K562 (cell line): ENCODE measurements around the gene PLTP. TPM values are rescaled to one million over a fixed set of nuclear protein-coding genes. Genes with fewer than 3 reads are reported as not detected.
A peak's percentile ranks its signal among the peaks of the same experiment; 100 is the strongest.

Experiments
- ARHGAP35 ChIP-seq: fragments of 450-650 bp; IDR thresholded peaks from 2 replicates; pipeline ENCODE4 v1.6.1; 2018; ENCODE audit not compliant: partially characterized antibody
- CREM ChIP-seq: IDR thresholded peaks from 2 replicates; pipeline ENCODE4 v1.6.1; 2014; ENCODE audit warnings: antibody characterized with exemption, low read depth
- CSDE1 ChIP-seq, 2 experiments: fragments of 450-650 bp; IDR thresholded peaks; 2 replicates each; pipeline ENCODE4 v1.6.1; 2016; ENCODE audit warnings: mild to moderate bottlenecking in 1 of 2
- ELF4 ChIP-seq: fragments of 450-650 bp; formaldehyde crosslinking; IDR thresholded peaks from 2 replicates; pipeline ENCODE4 v1.4.0; 2022; ENCODE audit warnings: missing genetic modification characterization
- FOSL1 ChIP-seq: fragments of 200-800 bp; sonication (Bioruptor generic); conservative IDR thresholded peaks from 2 replicates; pipeline ENCODE4 v1.6.1; 2016; ENCODE audit warnings: missing genetic modification characterization, missing compliant biosample characterization
- FOXJ3 ChIP-seq: sonication (generic); formaldehyde crosslinking; IDR thresholded peaks from 2 replicates; pipeline ENCODE4 v1.4.0; 2020; ENCODE audit warnings: mild to moderate bottlenecking, missing genetic modification reagents
- GABPA ChIP-seq: fragments of 200-800 bp; sonication (Bioruptor generic); conservative IDR thresholded peaks from 2 replicates; pipeline ENCODE4 v1.6.1; 2016; ENCODE audit warnings: low read depth, missing genetic modification characterization, missing compliant biosample characterization
- GATA2 ChIP-seq: sonication (generic); formaldehyde crosslinking; IDR thresholded peaks from 2 replicates; pipeline ENCODE4 v1.4.0; 2020; ENCODE audit warnings: mild to moderate bottlenecking, missing genetic modification reagents
- KAT2B ChIP-seq: IDR thresholded peaks from one replicate; pipeline ENCODE4 v1.6.1; 2012; ENCODE audit warnings: low read depth, mild to moderate bottlenecking, control low read depth, inconsistent platforms, low read length, moderate library complexity
- KLF10 ChIP-seq: fragments of 250-450 bp; sonication (Bioruptor Pico); IDR thresholded peaks from 2 replicates; pipeline ENCODE4 v1.6.1; 2021; ENCODE audit warnings: matching md5 sums
- MEIS2 ChIP-seq: fragments of 450-650 bp; IDR thresholded peaks from 2 replicates; pipeline ENCODE4 v1.6.1; 2014; ENCODE audit warnings: mild to moderate bottlenecking; ENCODE audit not compliant: partially characterized antibody
- NFYB ChIP-seq: IDR thresholded peaks from 2 replicates; pipeline ENCODE4 v1.6.1; 2011; ENCODE audit warnings: mild to moderate bottlenecking, moderate library complexity; ENCODE audit not compliant: insufficient read length; ENCODE audit errors: extremely low read depth
- NR1H2 ChIP-seq: sonication (generic); formaldehyde crosslinking; IDR thresholded peaks from 2 replicates; pipeline ENCODE4 v1.4.0; 2020; ENCODE audit warnings: mild to moderate bottlenecking, missing genetic modification reagents
- PML ChIP-seq: IDR thresholded peaks from 2 replicates; pipeline ENCODE4 v1.6.1; 2012; ENCODE audit warnings: low read length, inconsistent platforms
- RNF2 ChIP-seq: sonication (generic); IDR thresholded peaks from 2 replicates; pipeline ENCODE4 v1.6.1; 2016
- SRF ChIP-seq, 2 experiments: fragments of 250-450, 450-650 bp in 1 of 2; sonication (Bioruptor Pico) in 1 of 2; sonication (generic) in 1 of 2; formaldehyde crosslinking; IDR thresholded peaks; 2 replicates each; pipeline versions ENCODE4 v1.5.0 to v1.5.1; 2020 to 2022; ENCODE audit warnings: mild to moderate bottlenecking in 1 of 2, missing genetic modification reagents in 1 of 2
- TAF1 ChIP-seq: IDR thresholded peaks from 2 replicates; pipeline ENCODE4 v1.6.1; 2011; ENCODE audit warnings: mild to moderate bottlenecking, low read length, moderate library complexity; ENCODE audit not compliant: insufficient read depth, control insufficient read depth, severe bottlenecking; ENCODE audit errors: extremely low read depth
- TEAD4 ChIP-seq, 2 experiments: sonication (generic) in 1 of 2; formaldehyde crosslinking in 1 of 2; IDR thresholded peaks; 2 replicates each; pipeline versions ENCODE4 v1.6.1 to v1.8.0; 2012 to 2022; ENCODE audit warnings: borderline replicate concordance in 1 of 2, inconsistent platforms in 1 of 2, low read length in 1 of 2, mild to moderate bottlenecking in 1 of 2, missing genetic modification reagents in 1 of 2
- TGIF2 ChIP-seq: sonication (generic); formaldehyde crosslinking; IDR thresholded peaks from 2 replicates; pipeline ENCODE4 v1.8.1; 2022; ENCODE audit warnings: mild to moderate bottlenecking, missing genetic modification reagents, moderate library complexity
- XRCC4 ChIP-seq: IDR thresholded peaks from one replicate; pipeline ENCODE4 v1.6.1; 2011; ENCODE audit not compliant: insufficient read depth, insufficient read length; ENCODE audit errors: extremely low read depth
- ZNF57 ChIP-seq: fragments of 450-650 bp; formaldehyde crosslinking; IDR thresholded peaks from 2 replicates; pipeline ENCODE4 v1.4.0; 2020; ENCODE audit warnings: mild to moderate bottlenecking, moderate library complexity
- polyA plus RNA-seq, 8 experiments: library from polyadenylated mRNA; depleted of rRNA in 4 of 8; stranded (reverse) in 5 of 8; unstranded in 3 of 8; fragments of >200 nt; fragmentation: Nextera tagmentation in 2 of 8; fragmentation: Illumina TruSeq in 1 of 8; extraction: Ambion mirVana in 2 of 8; extraction: Trizol in 1 of 8; gene quantifications; 2 replicates each; pipeline versions ENCODE4 v1.2.1 to v1.2.3, GENCODE V29; 2011 to 2014; ENCODE audit warnings: inconsistent platforms in 1 of 8, missing spikeins in 1 of 8
- total RNA-seq, 7 experiments: library from RNA; depleted of rRNA in 6 of 7; stranded (reverse); fragments of >200 nt in 6 of 7; fragmentation: Illumina TruSeq in 2 of 7; extraction: Trizol in 2 of 7; gene quantifications; 2 replicates each; pipeline versions ENCODE4 v1.2.1 to v1.2.3, GENCODE V29; 2011 to 2021; ENCODE audit warnings: low replicate concordance in 1 of 7
- TF ChIP-seq, protein P1 (sequence below): fragments of 450-650 bp; formaldehyde crosslinking; IDR thresholded peaks from 2 replicates; pipeline ENCODE4 v1.4.0; 2020; ENCODE audit warnings: mild to moderate bottlenecking, moderate library complexity
- TF ChIP-seq, protein P2 (sequence below): fragments of 250-450 bp; sonication (Bioruptor Pico); IDR thresholded peaks from 2 replicates; pipeline ENCODE4 v1.4.0; 2020; ENCODE audit warnings: mild to moderate bottlenecking
- TF ChIP-seq, protein P3 (sequence below): fragments of 450-650 bp; formaldehyde crosslinking; IDR thresholded peaks from 2 replicates; pipeline ENCODE4 v1.4.0; 2022; ENCODE audit warnings: mild to moderate bottlenecking, moderate library complexity

The PLTP gene
- total and polyA plus RNA-seq, 9 of the 15 experiments (the other 6 are each of a cell fraction or from before 2014, with no cell fraction given), result 2.8 to 29.3 (median 17.6) TPM

DNA sequence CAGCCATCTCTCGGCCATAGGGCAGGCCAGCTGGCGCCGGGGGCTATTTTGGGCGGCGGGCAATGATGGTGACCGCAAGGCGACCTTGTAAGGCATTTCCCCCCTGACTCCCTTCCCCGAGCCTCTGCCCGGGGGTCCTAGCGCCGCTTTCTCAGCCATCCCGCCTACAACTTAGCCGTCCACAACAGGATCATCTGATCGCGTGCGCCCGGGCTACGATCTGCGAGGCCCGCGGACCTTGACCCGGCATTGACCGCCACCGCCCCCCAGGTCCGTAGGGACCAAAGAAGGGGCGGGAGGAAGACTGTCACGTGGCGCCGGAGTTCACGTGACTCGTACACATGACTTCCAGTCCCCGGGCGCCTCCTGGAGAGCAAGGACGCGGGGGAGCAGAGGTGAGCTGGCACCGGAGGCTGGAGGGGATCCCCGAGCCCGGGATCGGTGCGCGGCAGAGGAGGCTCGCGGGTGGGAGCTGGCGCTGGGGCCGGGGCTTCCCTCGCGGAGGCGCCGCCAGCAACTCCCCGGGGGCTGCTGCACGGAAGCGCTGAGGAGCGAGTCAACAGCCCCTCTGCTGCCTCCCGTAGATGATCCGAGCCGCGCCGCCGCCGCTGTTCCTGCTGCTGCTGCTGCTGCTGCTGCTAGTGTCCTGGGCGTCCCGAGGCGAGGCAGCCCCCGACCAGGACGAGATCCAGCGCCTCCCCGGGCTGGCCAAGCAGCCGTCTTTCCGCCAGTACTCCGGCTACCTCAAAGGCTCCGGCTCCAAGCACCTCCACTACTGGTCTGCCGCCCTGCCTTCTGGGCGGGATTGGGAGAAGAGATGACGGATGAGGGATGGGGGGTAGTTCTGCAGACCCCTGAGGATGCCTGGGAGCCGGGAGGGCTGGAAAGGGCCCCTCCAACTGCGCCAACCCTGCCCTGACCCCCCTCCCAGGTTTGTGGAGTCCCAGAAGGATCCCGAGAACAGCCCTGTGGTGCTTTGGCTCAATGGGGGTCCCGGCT is 20.7 kb downstream of the PLTP start, which contains the start of the genes CTSA and NEURL2 (continued):
- TF ChIP-seq, protein P1, sequence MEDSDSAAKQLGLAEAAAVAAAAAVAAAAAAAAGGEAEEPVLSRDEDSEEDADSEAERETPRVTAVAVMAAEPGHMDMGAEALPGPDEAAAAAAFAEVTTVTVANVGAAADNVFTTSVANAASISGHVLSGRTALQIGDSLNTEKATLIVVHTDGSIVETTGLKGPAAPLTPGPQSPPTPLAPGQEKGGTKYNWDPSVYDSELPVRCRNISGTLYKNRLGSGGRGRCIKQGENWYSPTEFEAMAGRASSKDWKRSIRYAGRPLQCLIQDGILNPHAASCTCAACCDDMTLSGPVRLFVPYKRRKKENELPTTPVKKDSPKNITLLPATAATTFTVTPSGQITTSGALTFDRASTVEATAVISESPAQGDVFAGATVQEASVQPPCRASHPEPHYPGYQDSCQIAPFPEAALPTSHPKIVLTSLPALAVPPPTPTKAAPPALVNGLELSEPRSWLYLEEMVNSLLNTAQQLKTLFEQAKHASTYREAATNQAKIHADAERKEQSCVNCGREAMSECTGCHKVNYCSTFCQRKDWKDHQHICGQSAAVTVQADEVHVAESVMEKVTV (CRISPR knock-in tag), result no peak
- TF ChIP-seq MEIS2 (no peak), TAF1 (peak; percentile 90), TGIF2 (CRISPR knock-in tag) (no peak), ARHGAP35 (no peak), ZNF57 (CRISPR knock-in tag) (no peak), PML (peak; percentile 65; the same call in 1 of the 2 replicates), ELF4 (no peak), GABPA (tag) (0 out of 2 replicates have a peak, but pooled peaks have one; percentile 21), NFYB (no peak), KAT2B (no peak), KLF10 (CRISPR knock-in tag) (no peak), CSDE1 (IDR thresholded peaks at IDR 0.05) (no peak), FOSL1 (peak; percentile 57), SRF (CRISPR knock-in tag; IDR thresholded peaks at IDR 0.05) (peak in 1 of 2 experiments; percentile 34; a peak in 1 of 4 replicates), FOXJ3 (CRISPR knock-in tag) (no peak), XRCC4 (no peak), RNF2 (peak; percentile 89), GATA2 (no peak), CREM (peak; percentile 66), TEAD4 (IDR thresholded peaks at IDR 0.05; ENCODE audit: low read length) (0 out of 2 replicates have a peak, but pooled peaks have one; percentile 7), TEAD4 (CRISPR knock-in tag; IDR thresholded peaks at IDR 0.05; ENCODE audit: borderline replicate concordance) (no peak), NR1H2 (peak; percentile 8; the same call in 1 of the 2 replicates)
- TF ChIP-seq, protein P2, sequence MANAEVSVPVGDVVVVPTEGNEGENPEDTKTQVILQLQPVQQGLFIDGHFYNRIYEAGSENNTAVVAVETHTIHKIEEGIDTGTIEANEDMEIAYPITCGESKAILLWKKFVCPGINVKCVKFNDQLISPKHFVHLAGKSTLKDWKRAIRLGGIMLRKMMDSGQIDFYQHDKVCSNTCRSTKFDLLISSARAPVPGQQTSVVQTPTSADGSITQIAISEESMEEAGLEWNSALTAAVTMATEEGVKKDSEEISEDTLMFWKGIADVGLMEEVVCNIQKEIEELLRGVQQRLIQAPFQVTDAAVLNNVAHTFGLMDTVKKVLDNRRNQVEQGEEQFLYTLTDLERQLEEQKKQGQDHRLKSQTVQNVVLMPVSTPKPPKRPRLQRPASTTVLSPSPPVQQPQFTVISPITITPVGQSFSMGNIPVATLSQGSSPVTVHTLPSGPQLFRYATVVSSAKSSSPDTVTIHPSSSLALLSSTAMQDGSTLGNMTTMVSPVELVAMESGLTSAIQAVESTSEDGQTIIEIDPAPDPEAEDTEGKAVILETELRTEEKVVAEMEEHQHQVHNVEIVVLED (CRISPR knock-in tag), result no peak; the same call in 1 of the 2 replicates
- TF ChIP-seq, protein P3, sequence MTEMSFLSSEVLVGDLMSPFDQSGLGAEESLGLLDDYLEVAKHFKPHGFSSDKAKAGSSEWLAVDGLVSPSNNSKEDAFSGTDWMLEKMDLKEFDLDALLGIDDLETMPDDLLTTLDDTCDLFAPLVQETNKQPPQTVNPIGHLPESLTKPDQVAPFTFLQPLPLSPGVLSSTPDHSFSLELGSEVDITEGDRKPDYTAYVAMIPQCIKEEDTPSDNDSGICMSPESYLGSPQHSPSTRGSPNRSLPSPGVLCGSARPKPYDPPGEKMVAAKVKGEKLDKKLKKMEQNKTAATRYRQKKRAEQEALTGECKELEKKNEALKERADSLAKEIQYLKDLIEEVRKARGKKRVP (CRISPR knock-in tag), result no peak
